Neutrophil (primary cell): ENCODE measurements around the gene RPAIN.

Source experiments
- H3K27ac ChIP-seq: fragments of 200-600 bp; sonication (generic); 2 replicates; pipeline ENCODE4 v1.5.1; 2016; ENCODE audit warnings: mild to moderate bottlenecking, moderate library complexity
- H3K27me3 ChIP-seq: fragments of 200-600 bp; sonication (generic); 2 replicates; pipeline ENCODE4 v1.6.0; 2016; ENCODE audit warnings: mild to moderate bottlenecking
- H3K36me3 ChIP-seq: fragments of 200-600 bp; sonication (generic); 2 replicates; pipeline ENCODE4 v1.5.1; 2017
- H3K4me1 ChIP-seq, 2 experiments: fragments of 200-600 bp in 1 of 2; sonication (generic) in 1 of 2; 1 replicate in 1 of 2; 2 replicates in 1 of 2; pipeline versions ENCODE4 v1.5.1 to v1.6.1; 2013 to 2016; ENCODE audit warnings: low read depth in 1 of 2, low read length in 1 of 2, mild to moderate bottlenecking in 1 of 2, moderate library complexity in 1 of 2; ENCODE audit not compliant: control insufficient read depth in 1 of 2, insufficient read depth in 1 of 2
- H3K4me3 ChIP-seq, 2 experiments: fragments of 200-600 bp in 1 of 2; sonication (generic) in 1 of 2; 1 replicate in 1 of 2; 2 replicates in 1 of 2; pipeline ENCODE4 v1.5.1; 2013 to 2016; ENCODE audit warnings: low read depth in 1 of 2, low read length in 1 of 2, mild to moderate bottlenecking in 1 of 2, moderate library complexity in 1 of 2
- H3K9me3 ChIP-seq: fragments of 200-600 bp; sonication (generic); 2 replicates; pipeline ENCODE4 v1.5.1; 2016
- CTCF ChIP-seq: fragments of 200-600 bp; sonication (generic); IDR thresholded peaks from 2 replicates; pipeline ENCODE4 v1.5.1; 2016; ENCODE audit warnings: antibody characterized with exemption

The RPAIN gene

GRCh38 chr17:5437721-5438317 is 17.8 kb downstream of the RPAIN start:
- Histone ChIP-seq H3K36me3 (peaks cover 25% of the 10 kb centered on the region), H3K9me3 (no peaks in the 10 kb centered on the region), H3K4me1 (peaks cover 19% of the 10 kb centered on the region in 2 experiments), H3K27ac (no peak overlapping the region), H3K4me3 (no peak overlapping the region), H3K27me3 (no peaks in the 10 kb centered on the region)
- TF ChIP-seq CTCF, result no peak

DNA sequence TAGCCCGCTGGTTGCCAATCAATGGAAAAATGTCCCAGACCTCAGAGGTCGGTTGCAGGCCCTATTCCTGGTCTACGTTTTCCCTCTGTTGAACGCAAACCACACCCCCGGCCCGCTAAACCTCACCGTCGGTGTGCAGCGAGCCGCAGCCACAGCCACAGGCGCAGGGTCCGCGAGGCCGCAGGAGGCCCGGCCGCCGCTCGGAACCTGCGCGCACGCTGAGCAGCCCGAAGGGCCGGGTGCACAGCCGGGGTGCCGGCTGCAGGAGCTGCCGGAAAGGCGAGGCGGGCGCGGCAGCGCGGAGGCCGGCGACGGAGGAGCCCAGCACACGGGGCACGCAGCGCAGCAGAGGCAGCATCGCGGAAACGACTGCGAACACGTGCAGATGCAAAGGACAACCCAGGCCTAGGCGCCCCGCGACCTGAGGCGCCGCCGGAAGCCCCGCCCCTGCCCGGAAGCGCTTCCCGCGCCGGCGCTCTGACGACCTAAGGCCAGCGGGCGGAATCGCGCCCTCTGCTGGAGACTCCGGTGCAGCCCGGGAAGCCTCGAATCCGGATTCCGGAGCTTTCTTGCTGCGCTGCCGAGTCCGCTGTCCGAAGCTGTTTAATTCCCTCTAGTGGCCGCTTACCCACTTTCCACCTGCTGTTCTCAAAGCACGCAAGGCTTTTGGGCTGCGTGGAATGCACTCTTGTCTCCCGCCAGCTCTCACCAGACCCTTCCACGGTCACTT is 18.9 kb downstream of the RPAIN start, which contains the start of gene C1QBP:
TSS of gene C1QBP (minus strand) at position 440 of the 730 bp plus-strand sequence. CDS start at position 358, 82 bp downstream.
- Histone ChIP-seq H3K27ac (peak within 1 kb of the TSS; percentile 86), H3K36me3 (peaks cover 23% of the 10 kb centered on the region), H3K4me3 (peak within 1 kb of the TSS; percentile 69 to 85), H3K27me3 (no peaks in the 10 kb centered on the region), H3K9me3 (no peaks in the 10 kb centered on the region), H3K4me1 (peaks cover 19% of the 10 kb centered on the region in 2 experiments)
- TF ChIP-seq CTCF, result peak; percentile 98

DNA sequence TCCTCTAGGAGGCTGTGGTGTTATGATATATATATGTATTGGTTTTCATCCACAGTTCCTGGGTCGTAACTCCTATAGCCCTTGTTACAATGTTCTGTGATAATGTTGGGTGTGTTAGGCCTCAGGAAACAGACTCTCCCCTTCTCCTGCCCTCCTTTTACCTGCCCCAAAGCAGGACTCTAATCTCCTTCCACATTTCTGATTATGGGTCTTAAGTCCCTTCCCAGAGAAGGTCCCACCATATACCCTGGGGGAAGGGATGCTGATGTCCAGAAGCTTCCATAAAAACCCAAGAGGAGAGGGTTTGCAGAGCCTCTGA is 19.4 kb downstream of the RPAIN start:
- TF ChIP-seq CTCF, result no peak
- Histone ChIP-seq H3K9me3 (no peaks in the 10 kb centered on the region), H3K36me3 (peaks cover 25% of the 10 kb centered on the region), H3K4me1 (peaks cover 19% of the 10 kb centered on the region in 2 experiments), H3K27ac (peak overlapping the region; percentile 86), H3K4me3 (peak overlapping the region; percentile 69 to 85), H3K27me3 (no peaks in the 10 kb centered on the region)

GRCh38 chr17:5443728-5444127 is 23.7 kb downstream of the RPAIN start:
- no peaks in the 10 kb centered on the region for H3K9me3 ChIP-seq
- peaks cover 10 to 11% of the 10 kb centered on the region in 2 experiments for H3K4me1 ChIP-seq
- no peak overlapping the region for H3K4me3 ChIP-seq
- H3K27me3 ChIP-seq, result no peaks in the 10 kb centered on the region
- no peak for TF ChIP-seq CTCF
- H3K27ac ChIP-seq, result no peak overlapping the region
- H3K36me3 ChIP-seq, result peaks cover 48% of the 10 kb centered on the region

DNA sequence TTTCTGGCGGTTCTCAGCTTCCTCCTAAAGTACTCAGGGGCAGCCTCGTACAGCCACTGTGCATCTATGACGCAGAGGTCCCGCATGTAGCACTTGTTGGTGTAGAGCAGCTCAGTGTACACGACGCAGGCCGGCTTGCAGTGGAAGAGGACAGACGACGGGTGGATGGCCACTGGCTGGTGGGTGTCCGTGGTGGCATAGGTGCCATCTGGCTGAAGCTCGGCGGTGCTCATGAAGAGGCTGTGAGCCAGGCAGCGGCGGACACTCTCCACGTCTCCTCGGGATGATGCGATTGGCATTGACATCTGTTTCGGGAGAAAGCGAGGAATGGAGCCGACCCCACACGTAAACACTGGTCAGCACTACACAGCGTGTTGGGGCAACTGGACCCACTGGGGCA is 24.2 kb downstream of the RPAIN start:
- H3K9me3 ChIP-seq, result no peaks in the 10 kb centered on the region
- H3K27me3 ChIP-seq, result no peaks in the 10 kb centered on the region
- no peak overlapping the region for H3K27ac ChIP-seq
- H3K4me1 ChIP-seq, result peaks cover 7% of the 10 kb centered on the region in 2 experiments
- no peak for TF ChIP-seq CTCF
- no peak overlapping the region for H3K4me3 ChIP-seq
- H3K36me3 ChIP-seq, result peaks cover 48% of the 10 kb centered on the region
